ENCODE data around the gene RMND1. TPM values are rescaled to one million over a fixed set of nuclear protein-coding genes. Genes with fewer than 3 reads are reported as not detected.

The RMND1 gene
- total RNA-seq, 1 experiment from 2014 or later = 23.1 TPM

- DNase-seq (ENCODE audit: low spot score) = no peak
These were observed 34.4 kb downstream of the RMND1 start for GRCh38 chr6:151417477-151417876.

DNA sequence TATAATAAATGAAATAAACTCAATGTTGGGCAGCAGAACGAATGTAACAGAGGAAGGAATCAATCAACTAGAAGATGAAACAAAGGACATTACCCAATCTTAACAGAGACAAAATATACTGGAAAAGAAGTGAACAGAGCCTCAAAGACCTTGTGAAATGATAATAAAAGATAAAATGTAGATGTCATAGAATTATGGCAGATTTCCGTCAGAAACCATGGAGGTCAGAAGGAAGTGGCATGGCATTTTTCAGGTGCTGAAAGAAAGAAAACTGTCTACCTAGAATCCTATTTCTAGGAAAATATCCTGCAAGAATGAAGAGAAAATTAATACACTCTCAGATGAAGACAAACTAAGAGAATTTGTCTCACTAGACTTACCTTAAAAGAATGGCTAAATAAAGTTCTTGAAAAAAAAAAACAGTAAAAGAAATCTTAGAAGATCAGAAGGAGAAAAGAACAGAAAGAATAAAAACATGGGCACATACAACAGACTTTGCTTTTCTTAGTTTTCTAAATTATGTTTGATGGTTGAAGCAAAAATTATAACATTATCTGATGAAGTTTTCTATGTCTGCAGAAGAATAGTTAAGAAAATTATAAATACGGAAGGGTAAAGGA is 37.2 kb downstream of the RMND1 start:
- DNase-seq (ENCODE audit: low spot score) = no peak

- DNase-seq (ENCODE audit: low spot score) = no peak
These were observed 38.4 kb downstream of the RMND1 start for GRCh38 chr6:151413372-151414145.

GRCh38 chr6:151412909-151413308 is 39.0 kb downstream of the RMND1 start:
- DNase-seq (ENCODE audit: low spot score) = no peak

DNA sequence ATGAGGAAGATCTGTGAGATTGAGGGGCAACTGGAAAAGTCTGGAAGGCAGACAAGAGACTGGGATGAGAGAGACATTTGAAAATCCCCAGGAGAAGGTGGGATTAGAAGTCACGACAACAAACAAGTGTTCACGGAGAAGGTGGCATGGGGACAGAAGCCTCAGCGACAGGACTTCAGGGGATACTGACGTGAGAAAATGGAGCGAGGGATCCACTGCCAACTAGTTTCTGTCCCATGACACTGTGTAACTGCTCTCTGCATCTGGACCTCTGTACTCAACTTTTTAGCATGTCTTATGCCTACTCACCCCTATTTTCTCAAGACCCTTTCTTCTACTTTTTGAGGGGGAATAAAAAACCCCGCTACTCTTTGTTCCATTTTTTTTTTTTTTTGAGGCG is 42.2 kb downstream of the RMND1 start:
- DNase-seq (ENCODE audit: low spot score) = no peak

DNA sequence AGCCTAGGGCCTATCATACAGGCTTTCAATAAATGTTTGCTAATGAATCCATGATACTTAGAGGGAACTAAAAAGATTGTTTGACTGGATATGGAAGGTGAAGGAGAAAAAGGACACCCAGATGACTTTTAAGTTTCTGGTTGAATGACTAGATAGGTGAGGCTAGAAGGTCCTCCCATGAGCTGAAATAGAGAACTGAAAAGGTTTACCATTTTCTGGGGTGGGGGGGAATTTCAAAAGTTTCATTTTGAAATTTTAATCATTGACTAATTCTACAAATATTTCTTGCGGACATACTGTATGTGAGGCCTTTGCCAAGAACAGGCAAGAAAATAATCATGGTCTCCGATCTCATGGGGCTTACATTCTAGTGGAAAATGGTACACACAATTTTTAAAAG is 42.7 kb downstream of the RMND1 start:
- DNase-seq (ENCODE audit: low spot score) = no peak

DNA sequence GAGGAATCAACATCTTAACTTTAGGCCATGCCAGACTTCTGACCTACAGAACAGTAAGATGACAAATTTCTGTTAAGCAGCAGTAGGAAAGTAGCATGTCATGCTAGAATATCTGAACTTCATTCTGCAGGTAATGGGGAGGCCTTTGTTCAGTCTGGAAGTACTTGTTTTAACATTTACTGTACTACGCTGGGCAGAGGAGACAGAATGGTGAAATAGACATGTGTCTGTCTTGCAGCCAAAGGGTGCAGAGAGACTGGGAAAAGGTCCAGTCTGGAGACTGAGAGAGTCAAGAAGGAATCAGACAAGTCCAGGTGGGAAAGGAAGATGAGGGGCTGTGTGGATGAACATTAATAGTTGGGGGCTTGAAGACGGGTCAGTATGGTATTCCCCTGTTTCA is 43.1 kb downstream of the RMND1 start:
- DNase-seq (ENCODE audit: low spot score) = no peak

DNA sequence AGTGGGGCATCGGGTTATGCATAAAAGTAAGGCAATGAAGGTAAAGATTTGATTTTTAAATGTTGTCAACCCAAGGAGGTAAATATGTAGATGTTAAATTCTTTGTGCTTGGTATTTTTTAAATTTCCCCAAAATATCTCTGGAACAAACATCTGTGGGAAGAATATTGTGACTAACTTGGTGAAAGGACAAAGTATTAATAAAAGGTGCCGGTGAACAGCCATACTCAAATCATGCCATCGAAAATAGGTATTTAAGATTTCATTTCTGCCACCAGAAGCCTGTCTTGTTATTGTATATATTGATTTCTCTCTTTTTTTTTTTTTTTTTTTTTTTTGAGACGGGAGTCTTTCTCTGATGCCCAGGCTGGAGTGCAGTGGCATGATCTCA is 48.0 kb downstream of the RMND1 start:
- no peak for DNase-seq (ENCODE audit: low spot score)

GRCh38 chr6:151402228-151402627 is 49.7 kb downstream of the RMND1 start:
- DNase-seq (ENCODE audit: low spot score) = no peak

GRCh38 chr6:151400473-151400872 is 51.5 kb downstream of the RMND1 start:
- DNase-seq (ENCODE audit: low spot score) = no peak

DNA sequence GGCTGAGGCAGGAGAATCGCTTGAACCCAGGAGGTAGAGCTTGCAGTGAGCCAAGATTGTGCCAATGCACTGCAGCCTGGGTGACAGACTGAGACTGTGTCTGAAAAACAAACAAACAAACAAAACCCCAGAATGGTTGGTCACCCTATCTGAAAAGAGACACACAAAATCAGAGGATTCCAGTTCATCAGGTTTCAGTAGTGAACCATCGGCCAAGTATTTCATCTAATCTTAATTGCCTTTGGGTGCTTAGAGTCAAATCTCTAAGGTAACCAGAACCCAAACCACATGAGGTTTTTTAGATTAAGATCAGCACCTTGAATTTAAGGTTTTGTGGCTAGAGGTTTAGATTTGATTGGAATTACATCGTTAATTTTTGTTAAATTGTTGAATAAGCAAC is 52.2 kb downstream of the RMND1 start:
- DNase-seq (ENCODE audit: low spot score) = no peak

DNA sequence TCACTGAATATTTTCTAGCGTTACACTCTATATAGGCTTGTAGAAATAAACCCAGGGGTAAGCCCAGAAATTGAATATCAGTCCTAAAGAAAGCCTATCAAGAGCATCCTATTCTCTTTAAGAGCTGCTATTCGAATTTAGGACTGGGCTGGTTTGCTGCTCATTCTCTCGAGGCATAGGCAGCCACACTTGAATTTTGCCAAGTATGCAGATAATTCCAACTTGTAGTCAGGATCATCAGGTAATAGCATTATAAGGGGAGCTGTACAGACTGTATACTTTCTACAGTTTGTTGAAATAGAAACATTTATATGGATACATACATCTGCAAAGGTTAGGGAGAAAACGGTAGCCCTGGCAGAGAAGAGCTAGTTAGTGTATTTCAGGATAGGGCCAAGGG is 58.5 kb downstream of the RMND1 start:
- DNase-seq (ENCODE audit: low spot score) = no peak

- DNase-seq (ENCODE audit: low spot score) = no peak
These were observed 59.5 kb downstream of the RMND1 start for GRCh38 chr6:151392427-151392826.

GRCh38 chr6:151391471-151392413 is 60.2 kb downstream of the RMND1 start, which contains the start of gene ZBTB2:
ZBTB2 (minus strand) TSS chr6:151391559; CDS start chr6:151373637, 17,922 bp downstream.
- peak; percentile 70 for DNase-seq (ENCODE audit: low spot score)

- no peak for DNase-seq (ENCODE audit: low spot score)
These were observed 61.0 kb downstream of the RMND1 start for GRCh38 chr6:151390851-151391470.

DNA sequence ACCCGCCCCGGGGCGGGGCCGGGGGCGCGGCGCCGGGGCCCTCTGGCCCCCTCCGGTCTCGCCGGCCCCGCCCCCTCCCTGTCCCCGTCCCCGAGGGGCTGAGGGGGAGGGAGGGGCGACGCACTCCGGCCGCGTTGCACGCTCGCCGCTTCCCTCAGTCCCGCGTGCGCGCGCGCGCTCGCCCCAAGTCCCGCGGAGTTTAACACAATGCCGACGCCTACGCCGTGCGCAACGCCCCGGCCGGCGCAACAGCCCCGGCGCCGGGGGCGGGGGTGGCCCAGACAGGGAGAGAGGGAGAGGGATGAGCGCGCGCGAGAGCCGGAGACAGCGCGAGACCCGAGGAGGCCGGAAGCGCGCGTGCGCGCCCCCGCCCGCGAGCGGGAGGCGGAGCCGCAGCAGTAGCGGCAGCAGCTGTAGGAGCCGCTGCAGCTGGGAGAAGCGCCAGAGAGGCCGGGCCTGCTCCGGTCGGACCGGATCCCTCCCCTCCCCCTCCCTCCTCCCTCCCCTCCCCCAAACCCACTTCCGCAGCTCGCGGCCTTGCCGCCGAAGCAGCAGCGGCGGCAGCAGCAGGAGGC is 61.6 kb downstream of the RMND1 start:
- peak; percentile 93 for DNase-seq (ENCODE audit: low spot score)

- DNase-seq (ENCODE audit: low spot score) = peak; percentile 34
These were observed 62.2 kb downstream of the RMND1 start for GRCh38 chr6:151389618-151390275.

- no peak for DNase-seq (ENCODE audit: low spot score)
These were observed 62.8 kb downstream of the RMND1 start for GRCh38 chr6:151388997-151389617.

DNA sequence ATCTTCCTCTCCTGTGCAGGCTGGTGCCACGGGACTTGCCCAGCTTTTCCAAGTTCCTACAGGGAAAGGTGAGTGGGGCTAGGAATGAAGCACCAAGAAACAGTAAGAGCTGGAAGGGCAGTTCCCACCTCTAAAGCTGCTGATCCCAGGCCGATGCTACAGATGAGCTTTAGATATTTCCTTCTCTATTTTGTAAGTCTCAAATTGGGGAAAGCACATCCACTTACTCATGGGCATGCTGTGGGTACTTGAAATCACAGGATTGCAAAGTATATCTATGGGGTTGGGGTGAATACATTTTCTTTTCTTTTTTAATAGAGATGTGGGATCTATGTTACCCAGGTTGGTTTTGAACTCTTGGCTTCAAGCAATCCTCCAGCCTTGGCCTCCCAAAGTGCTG is 63.7 kb downstream of the RMND1 start:
- DNase-seq (ENCODE audit: low spot score) = no peak

DNA sequence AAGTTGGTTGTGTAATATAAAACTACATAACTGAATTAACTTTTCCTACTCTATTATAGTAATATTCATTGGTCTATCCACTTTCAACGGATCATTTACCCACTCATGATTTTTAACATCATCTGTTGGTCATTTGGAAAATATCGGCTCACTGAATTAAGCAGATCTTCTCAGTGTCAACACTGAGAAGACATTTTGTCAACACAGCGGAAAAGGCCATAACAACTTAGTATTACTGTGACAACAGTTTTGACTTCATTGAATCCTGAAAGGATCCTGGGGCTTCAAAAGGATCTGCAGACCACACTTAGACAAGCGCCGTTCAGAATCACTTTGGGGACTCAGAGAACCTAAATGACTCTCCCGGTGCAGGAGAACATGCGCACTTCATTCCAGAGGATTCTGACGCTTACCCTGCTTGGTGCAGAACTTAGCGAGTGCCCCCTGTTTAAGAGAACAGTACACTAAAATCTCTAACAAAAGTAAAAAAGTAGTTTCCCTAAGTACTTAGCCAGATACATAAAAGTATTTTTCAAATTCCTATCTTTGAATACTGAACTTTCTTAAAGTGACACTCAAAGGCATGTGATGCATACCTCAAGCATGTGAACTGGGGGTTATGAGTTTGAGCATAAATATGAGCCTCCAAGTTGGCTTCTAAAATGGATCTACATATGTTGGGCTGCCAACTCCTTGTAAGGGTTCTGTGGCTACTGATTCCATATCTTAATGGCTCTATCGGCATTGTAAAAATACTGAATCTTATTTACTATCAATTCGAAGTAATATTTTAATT is 64.6 kb downstream of the RMND1 start:
- DNase-seq (ENCODE audit: low spot score) = no peak
